NCI-H128 (cell line): Measurements from ENCODE around the gene POFUT2.
A peak's percentile ranks its signal among the peaks of the same experiment; 100 is the strongest.

Experiments used
- DNase-seq: peaks from one replicate; lab custom pipeline; 2025; ENCODE audit not compliant: unreplicated experiment; lab: John Stamatoyannopoulos, UW

POFUT2 gene

GRCh38 chr21:45264146-45264911, 23.4 kb downstream of the POFUT2 start:
- DNase-seq, result no peak

GRCh38 chr21:45263534-45263933, 24.2 kb downstream of the POFUT2 start:
- DNase-seq, result no peak

- no peak for DNase-seq
Measured at GRCh38 chr21:45262616-45263015, 25.1 kb downstream of the POFUT2 start.

GRCh38 chr21:45262041-45262581, 25.6 kb downstream of the POFUT2 start:
- no peak for DNase-seq

GRCh38 chr21:45261093-45261492, 26.6 kb downstream of the POFUT2 start:
- DNase-seq, result no peak

GRCh38 chr21:45260191-45260825, 27.4 kb downstream of the POFUT2 start:
- DNase-seq, result no peak

GRCh38 chr21:45259206-45259840, 28.4 kb downstream of the POFUT2 start:
- DNase-seq, result no peak

- no peak for DNase-seq
Measured at GRCh38 chr21:45258466-45258865, 29.2 kb downstream of the POFUT2 start.

- DNase-seq, result no peak
Measured at GRCh38 chr21:45257673-45258341, 29.9 kb downstream of the POFUT2 start.

GRCh38 chr21:45256912-45257672, 30.6 kb downstream of the POFUT2 start:
- DNase-seq, result no peak

- no peak for DNase-seq
Measured at GRCh38 chr21:45256021-45256911, 31.4 kb downstream of the POFUT2 start.

- DNase-seq, result peak; percentile 27
Measured at GRCh38 chr21:45255381-45256020, 32.2 kb downstream of the POFUT2 start.

- DNase-seq, result no peak
Measured at GRCh38 chr21:45254460-45254930, 33.2 kb downstream of the POFUT2 start.

- no peak for DNase-seq
Measured at GRCh38 chr21:45253633-45254459, 33.8 kb downstream of the POFUT2 start.

- DNase-seq, result no peak
Measured at GRCh38 chr21:45253180-45253579, 34.5 kb downstream of the POFUT2 start.

GRCh38 chr21:45252448-45252925, 35.2 kb downstream of the POFUT2 start:
- DNase-seq, result no peak

GRCh38 chr21:45251635-45252447, 35.9 kb downstream of the POFUT2 start:
- no peak for DNase-seq
